SHP77 treated with DMSO at 0.1 percent for 48 hours (cell line): ENCODE results near the gene KIFAP3.
A peak's percentile ranks its signal among the peaks of the same experiment; 100 is the strongest.
"Not testable (repeated sequence)": the region's sequence is repeated elsewhere in the genome, so short reads cannot be mapped to it uniquely, and the experiment has no call there.

ENCODE experiments used
- DNase-seq: peaks from one replicate; lab custom pipeline; 2025; lab: John Stamatoyannopoulos, UW

KIFAP3 gene

GRCh38 chr1:170074250-170075157 lies at the start of gene KIFAP3:
Gene KIFAP3 (minus strand): TSS chr1:170074695. CDS start chr1:170074467, 228 bp downstream.
- DNase-seq: peak; percentile 96

DNA sequence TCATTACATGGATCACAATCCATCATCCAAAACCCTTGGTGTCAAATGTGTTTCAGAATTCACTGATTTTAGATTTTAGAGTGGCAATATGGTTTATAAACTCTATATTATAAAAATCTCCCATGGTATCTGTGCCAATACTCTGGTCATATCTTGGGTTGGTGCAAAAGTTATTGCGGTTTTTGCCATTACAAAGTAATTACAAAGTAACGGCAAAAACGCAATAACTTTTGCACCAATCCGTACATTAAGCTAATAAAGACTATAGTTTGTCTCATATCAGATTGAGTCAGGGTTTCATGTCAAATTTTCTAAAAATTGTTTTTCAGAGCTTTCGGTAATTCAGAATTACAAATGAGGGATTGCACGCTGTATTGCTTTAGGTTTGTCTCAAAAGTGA lies 47.9 kb upstream of the KIFAP3 start:
- no peak for DNase-seq

GRCh38 chr1:170114906-170115305 lies 40.4 kb upstream of the KIFAP3 start:
- no peak for DNase-seq

- DNase-seq: not testable (repeated sequence)
These were observed 38.6 kb upstream of the KIFAP3 start for GRCh38 chr1:170113140-170113539.

DNA sequence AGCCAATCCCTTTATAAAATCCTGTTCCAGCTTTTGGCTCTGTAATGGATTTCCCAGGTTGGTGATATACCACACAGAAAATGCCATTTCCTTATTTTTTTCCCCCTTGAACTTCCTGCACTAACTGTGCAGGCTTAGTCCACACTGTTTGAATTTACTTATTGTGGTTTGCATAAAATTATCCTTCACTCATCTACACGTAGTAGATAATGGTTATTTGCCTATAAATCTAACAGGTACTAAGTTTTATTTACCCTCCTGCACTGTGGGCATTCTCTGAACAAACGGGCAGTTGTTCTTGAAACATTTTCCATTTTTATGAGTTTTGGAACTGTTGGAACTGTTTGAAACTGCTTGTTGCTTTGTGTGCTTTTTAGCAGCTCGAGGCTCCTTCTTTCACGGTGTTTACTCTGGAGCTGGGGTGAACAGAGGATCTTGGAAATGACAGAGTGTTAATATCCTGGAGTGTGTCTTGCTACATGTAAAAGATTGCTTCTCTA lies 23.0 kb upstream of the KIFAP3 start:
- no peak for DNase-seq

DNA sequence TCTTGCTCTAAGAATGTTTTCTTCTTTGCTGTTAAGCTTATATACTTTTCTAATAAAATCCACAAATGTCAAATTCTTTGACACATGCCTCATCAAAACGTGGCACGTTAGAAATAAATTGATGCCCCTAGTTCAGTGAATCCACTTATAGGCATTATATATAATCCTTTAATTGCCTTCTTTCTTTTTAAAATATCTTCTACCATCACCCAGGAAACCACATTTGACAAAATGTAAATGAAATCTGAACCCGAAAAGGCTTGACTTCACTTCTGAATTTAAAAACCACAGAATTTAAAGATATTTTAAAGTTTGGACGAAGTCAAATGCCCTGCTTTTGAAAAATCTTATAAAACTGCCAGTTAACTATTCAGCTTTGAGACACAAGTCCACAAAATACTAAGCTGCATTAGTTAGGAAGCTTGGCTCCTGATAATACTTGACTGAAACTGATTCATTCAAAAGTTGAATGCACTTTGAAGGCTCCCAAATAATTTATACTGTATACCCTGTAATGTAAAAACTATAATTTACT lies 22.4 kb upstream of the KIFAP3 start:
- no peak for DNase-seq

DNA sequence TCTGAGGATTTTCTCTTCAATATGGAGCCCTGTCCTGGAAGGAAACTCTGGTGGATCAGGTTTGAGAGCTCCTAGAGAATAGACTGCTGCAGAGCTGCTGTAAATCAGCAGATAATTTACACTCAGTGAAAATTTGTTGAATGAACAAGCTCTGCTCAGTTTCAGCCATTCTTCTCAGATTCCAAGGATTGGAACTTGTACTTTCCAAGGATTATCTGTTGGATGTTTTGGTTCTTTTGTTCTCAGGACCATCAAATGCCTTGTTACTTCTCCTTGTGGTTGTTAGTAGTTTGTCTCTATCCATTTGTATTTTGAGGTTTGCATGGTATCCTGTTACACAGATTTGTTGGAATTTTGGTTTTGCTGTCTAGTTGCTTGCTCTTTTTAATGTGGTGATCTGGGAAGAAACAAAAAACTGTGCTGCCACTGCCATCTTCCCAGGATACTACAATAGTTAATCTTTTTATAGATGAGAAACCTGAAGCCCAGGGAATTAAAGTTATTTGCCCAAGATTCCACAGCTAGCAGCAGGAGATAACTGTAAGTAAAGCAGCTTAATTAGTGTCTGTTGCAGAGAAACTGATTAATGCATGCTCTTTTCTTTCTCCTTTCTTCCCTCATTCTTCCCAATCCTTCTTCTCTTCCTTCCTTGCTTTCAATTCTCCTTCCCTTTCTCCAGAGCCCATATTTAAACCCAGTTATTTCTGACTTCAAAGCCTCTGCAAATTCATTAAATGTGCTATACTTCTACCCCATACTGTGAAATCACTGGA lies 21.7 kb upstream of the KIFAP3 start:
- no peak for DNase-seq

DNA sequence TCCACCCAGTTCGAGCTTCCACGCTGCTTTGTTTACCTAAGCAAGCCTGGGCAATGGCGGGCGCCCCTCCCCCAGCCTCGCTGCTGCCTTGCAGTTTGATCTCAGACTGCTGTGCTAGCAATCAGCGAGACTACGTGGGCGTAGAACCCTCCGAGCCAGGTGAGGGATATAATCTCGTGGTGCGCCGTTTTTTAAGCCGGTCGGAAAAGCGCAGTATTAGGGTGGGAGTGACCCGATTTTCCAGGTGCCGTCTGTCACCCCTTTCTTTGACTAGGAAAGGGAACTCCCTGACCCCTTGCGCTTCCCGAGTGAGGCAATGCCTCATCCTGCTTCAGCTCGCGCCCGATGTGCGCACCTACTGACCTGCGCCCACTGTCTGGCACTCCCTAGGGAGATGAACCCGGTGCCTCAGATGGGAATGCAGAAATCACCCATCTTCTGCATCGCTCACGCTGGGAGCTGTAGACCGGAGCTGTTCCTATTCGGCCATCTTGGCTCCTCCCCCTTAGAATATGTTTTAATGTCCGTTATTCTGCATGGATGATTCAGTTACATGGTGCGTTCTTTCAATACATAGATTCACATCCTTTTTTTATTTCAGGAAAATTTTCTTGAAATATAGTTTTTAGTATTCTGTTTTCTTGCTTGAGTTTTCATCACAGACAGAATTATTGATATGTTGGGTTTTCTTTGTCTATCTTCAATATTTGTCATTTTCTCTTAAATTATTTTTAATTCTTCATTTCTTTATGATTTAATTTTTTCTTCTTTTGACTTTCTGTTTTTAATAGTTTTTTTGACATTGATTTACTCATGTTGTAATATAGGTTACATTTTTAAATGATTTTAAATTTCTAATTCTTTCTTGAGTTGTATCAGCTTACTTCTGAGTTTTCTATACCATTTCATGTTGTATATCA lies 20.5 kb upstream of the KIFAP3 start:
- DNase-seq: not testable (repeated sequence)

GRCh38 chr1:170086399-170087032 lies 12.0 kb upstream of the KIFAP3 start:
- no peak for DNase-seq

DNA sequence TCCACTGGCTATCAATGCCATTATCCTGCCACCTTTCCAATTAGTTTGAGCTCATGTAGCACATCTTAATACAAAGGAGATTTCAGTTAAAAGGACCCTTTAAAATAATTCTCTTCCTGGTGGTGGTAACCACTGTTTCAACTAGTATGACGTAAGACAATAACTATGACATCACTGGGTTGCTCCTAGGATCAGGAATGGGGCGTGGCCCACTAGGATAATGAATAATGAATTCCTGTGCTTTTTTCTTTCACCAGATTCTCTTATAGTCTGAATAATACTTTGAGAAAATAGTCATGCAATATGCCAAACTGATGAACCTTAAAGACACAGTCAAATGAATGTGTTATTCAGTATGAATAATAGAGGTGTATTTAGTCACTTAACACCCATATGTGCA lies 10.6 kb upstream of the KIFAP3 start:
- DNase-seq: no peak

DNA sequence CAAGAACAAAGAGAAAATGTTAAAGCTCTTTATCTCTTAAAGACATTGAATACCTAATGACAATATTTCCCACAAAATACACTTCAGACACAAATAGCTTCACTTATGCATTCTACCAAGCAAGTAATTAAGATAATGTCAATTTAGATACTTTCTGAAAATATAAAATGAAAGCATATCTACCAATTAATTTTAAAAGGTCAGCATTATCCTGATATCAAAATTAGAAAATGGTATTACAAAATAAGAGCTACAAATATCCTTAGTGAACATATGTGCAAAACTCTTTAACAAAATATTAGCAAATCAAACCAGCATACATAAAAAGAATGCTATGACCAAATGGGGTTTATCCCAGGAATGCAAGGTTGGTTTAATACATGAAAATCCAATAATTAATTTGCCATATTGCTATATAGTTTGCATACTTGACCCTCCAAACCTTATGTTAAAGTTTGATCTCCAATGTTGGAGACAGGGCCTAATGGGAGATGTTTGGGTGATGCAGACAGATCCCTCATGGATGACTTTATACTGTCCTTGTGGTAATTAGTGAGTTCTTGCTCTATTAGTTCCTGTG lies 4.2 kb upstream of the KIFAP3 start:
- DNase-seq: no peak

- no peak for DNase-seq
These were observed 3.4 kb upstream of the KIFAP3 start for GRCh38 chr1:170077926-170078325.

DNA sequence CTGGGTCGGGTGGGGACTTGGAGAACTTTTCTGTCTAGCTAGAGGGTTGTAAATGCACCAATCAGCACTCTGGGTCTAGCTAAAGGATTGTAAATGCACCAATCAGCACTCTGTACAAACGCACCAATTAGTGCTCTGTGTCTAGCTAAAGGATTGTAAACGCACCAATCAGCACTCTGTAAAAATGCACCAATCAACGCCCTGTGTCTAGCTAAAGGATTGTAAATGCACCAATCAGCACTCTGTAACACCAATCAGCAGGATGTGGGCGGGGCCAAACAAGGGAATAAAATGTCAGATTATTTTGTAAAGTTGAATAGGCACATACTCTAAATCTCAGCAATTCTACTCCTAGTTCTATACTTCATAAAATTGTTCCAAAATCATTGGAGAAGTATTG lies 2.5 kb upstream of the KIFAP3 start:
- DNase-seq: not testable (repeated sequence)

GRCh38 chr1:170076199-170076598 lies 1.7 kb upstream of the KIFAP3 start:
- no peak for DNase-seq

DNA sequence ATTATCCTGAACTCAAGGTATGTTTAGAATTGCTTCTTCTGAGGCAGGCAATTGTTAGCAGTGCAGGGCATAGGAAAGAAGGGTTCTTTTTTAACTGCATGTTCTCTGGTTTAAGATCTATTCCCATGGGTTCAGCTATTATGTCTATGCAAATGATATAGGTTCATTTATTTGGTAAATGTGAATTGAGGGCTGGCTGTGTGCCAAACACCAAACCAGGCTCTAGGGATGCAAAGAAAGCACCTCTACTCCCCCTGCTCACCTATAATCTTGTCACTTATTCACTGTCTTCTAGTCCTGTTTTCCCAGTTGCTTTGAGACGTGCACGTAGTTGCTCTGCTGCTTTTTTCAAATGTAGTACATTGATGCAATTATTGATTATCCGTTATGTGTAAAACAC lies 691 bp upstream of the KIFAP3 start:
- DNase-seq: no peak

GRCh38 chr1:170073893-170074249 lies 624 bp downstream of the KIFAP3 start:
- DNase-seq: no peak

DNA sequence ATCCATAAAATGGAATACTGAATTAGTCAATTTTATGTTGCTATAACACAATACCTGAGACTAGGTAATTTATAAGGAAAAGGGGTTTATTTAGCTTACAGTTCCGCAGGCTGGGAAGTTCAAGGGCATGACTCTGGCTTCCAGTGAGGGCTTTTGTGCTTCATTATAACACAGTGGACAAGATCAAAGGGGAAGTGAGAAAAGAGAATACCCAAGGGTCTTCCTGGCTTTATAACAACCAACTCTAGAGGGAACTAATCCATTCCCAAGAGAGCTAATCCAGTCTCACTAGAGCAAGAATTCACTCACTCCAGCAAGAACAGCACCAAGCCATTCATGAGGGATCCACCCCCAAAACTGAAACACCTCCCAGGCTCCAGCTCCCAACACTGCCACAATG lies 3.1 kb downstream of the KIFAP3 start:
- DNase-seq: no peak

DNA sequence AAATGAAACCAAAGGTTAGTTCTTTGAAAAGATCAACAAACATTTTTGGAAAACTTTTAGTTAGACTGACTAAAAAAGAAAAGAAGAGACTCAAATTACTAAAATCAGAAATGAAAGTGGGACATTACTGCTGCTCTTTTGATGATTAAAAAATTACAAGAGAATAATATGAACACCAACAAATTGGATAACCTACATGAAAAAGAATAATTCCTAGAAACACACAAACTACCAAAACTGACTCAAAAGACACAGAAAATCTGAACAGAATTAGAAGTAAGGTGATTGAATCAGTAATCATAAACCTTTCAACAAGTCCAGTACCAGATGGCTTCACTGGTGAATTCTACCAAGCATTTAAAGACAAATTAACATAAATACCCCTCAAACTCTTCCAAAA lies 5.6 kb downstream of the KIFAP3 start:
- no peak for DNase-seq

DNA sequence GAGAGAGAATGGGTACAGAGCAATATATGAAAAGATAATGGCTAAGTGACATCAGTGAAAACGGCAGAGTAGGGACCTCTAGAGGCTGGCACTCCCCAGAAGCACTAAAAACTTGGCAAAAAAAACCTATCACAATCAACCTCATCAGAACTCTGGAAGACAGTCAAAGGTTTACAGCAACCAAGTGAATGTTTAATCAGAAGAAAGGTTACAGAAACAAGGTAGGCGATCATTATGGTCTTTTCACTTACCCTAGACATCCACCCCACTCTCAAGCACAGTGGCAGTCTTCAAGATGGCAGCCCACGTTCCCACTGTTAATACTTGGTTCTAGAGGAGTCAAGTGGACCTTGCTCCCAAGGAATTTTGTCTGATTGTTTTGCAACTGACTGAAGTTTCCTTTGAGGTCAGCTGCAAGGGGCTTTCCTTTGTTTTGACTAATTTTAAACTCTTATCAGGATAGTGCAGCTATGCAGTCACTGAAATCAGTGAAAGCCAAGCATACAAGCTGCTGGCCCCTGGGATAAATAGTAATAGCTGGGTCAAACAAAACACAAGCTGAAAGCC lies 7.2 kb downstream of the KIFAP3 start:
- DNase-seq: no peak

DNA sequence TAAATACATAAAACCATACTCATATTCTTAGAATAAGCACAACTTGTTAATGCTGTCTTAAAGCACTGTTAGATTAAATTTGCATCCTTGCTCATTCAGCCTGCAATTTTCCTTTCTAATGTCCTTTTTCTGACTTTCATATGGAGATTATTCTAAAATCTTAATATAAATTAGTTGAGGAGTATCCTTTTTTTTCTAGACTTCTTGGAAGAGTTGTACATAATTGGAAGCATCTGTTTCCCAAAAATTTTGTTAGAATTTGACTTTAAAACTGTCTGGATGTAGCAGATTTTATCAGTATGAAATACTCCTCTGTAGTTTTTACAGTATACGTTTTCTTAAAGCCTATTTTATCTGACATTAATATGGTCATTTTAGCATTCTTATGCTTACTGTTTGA lies 9.7 kb downstream of the KIFAP3 start:
- no peak for DNase-seq
